HepG2 (cell line): ENCODE results near the gene KIZ. TPM values are rescaled to one million over a fixed set of nuclear protein-coding genes. Genes with fewer than 3 reads are reported as not detected.
A peak's percentile ranks its signal among the peaks of the same experiment; 100 is the strongest.

Experiments used
- ATAC-seq: fragments of 200-7000 bp; cut with Tn5 transposase; 3 replicates; pipeline ENCODE4 v1.9.1; 2020; ENCODE audit warnings: mild to moderate bottlenecking, moderate library complexity
- BruUV-seq: library from RNA; stranded (reverse); fragments of 400-500 nt; replicated peaks from 2 replicates; lab custom pipeline; 2021; lab: Mats Ljungman, UMichigan
- CTCF ChIA-PET: fragments of 300-600 bp; formaldehyde crosslinking; extraction: SDS; loops from one replicate; lab custom pipeline; 2021; ENCODE audit warnings: low total read pairs, inconsistent platforms, low intra/inter-chr PET ratio; lab: Yijun Ruan, JAX
- POLR2A ChIA-PET: fragments of 350-600 bp; sonication (Branson Sonifier 250); formaldehyde crosslinking; loops from one replicate; lab custom pipeline; 2020; ENCODE audit warnings: antibody characterized with exemption, inconsistent platforms; lab: Yijun Ruan, JAX
- DNase-seq: peaks from one replicate; pipeline ENCODE4 v3.0.0-alpha.2; 2015; ENCODE audit warnings: low spot score
- FAIRE-seq: peaks from 3 replicates; lab custom pipeline; 2011; peaks lifted over from hg19 to GRCh38; lab: Jason Lieb, UNC
- H2AFZ ChIP-seq: one replicate; pipeline ENCODE4 v1.6.1; 2011; ENCODE audit warnings: low read length, inconsistent platforms
- H3K27ac ChIP-seq: fragments of 300-600 bp; 3 replicates; pipeline ENCODE4 v1.8.0; 2011; ENCODE audit warnings: mixed run types, mild to moderate bottlenecking, mixed read lengths, low read length, inconsistent platforms; ENCODE audit not compliant: insufficient read depth; ENCODE audit errors: extremely low read length
- H3K27me3 ChIP-seq, 2 experiments: fragments of 200-600 bp in 1 of 2; 2 replicates in 1 of 2; 3 replicates in 1 of 2; pipeline versions ENCODE4 v1.6.0 to v1.8.0; 2011; ENCODE audit warnings: low read length in 2 of 2, mild to moderate bottlenecking in 2 of 2, moderate library complexity in 2 of 2, inconsistent platforms in 1 of 2; ENCODE audit not compliant: insufficient read depth in 2 of 2, control insufficient read depth in 1 of 2
- H3K36me3 ChIP-seq, 2 experiments: fragments of 200-600 bp in 1 of 2; replicated peaks in 1 of 2; 2 replicates in 1 of 2; 3 replicates in 1 of 2; pipeline versions ENCODE4 v1.5.1 to v1.8.0; 2011; ENCODE audit warnings: low read length in 2 of 2, inconsistent platforms in 1 of 2; ENCODE audit not compliant: insufficient read depth in 2 of 2, control insufficient read depth in 1 of 2
- H3K4me1 ChIP-seq: 2 replicates; pipeline ENCODE4 v1.5.1; 2012; ENCODE audit warnings: low read length, inconsistent platforms; ENCODE audit not compliant: insufficient read depth
- H3K4me2 ChIP-seq: 2 replicates; pipeline ENCODE4 v1.6.0; 2011; ENCODE audit warnings: low read depth, low read length, inconsistent platforms
- H3K4me3 ChIP-seq, 3 experiments: fragments of 200-600 bp in 1 of 3; sonication (generic), shearing (Covaris generic) in 1 of 3; replicated peaks in 1 of 3; 2 replicates each; pipeline ENCODE4 v1.5.1; 2011 to 2016; ENCODE audit warnings: low read length in 3 of 3, inconsistent platforms in 2 of 3, low read depth in 2 of 3, mild to moderate bottlenecking in 2 of 3, control low read depth in 1 of 3, mixed read lengths in 1 of 3; ENCODE audit not compliant: insufficient read depth in 1 of 3
- H3K79me2 ChIP-seq: one replicate; pipeline ENCODE4 v1.6.1; 2011; ENCODE audit warnings: low read length, inconsistent platforms; ENCODE audit not compliant: insufficient read depth
- H3K9ac ChIP-seq: 2 replicates; pipeline ENCODE4 v1.6.0; 2011; ENCODE audit warnings: mild to moderate bottlenecking, low read depth, low read length, inconsistent platforms; ENCODE audit not compliant: insufficient read depth
- H3K9me3 ChIP-seq: 2 replicates; pipeline ENCODE4 v1.5.1; 2012; ENCODE audit warnings: mild to moderate bottlenecking, low read length
- H4K20me1 ChIP-seq: 2 replicates; pipeline ENCODE4 v1.6.0; 2011; ENCODE audit warnings: inconsistent platforms, mild to moderate bottlenecking, low read length, moderate library complexity; ENCODE audit not compliant: insufficient read depth
- HNRNPH1 ChIP-seq: fragments of 200-400 bp; formaldehyde crosslinking; optimal IDR thresholded peaks from 2 replicates; pipeline ENCODE3; 2017; ENCODE audit warnings: mild to moderate bottlenecking, low read depth, low read length
- MAFK ChIP-seq, 2 experiments: IDR thresholded peaks in 1 of 2; conservative IDR thresholded peaks in 1 of 2; 2 replicates each; pipeline ENCODE4 v1.6.1; 2011; ENCODE audit warnings: improper control_type of control experiment in 2 of 2, low read length in 2 of 2
- NAIF1 ChIP-seq: sonication (generic); formaldehyde crosslinking; IDR thresholded peaks from 2 replicates; pipeline ENCODE4 v1.5.0; 2020; ENCODE audit warnings: mild to moderate bottlenecking, missing genetic modification reagents, borderline replicate concordance
- SALL1 ChIP-seq: sonication (generic); formaldehyde crosslinking; IDR thresholded peaks from 2 replicates; pipeline ENCODE4 v1.8.0; 2022; ENCODE audit warnings: mild to moderate bottlenecking, missing genetic modification reagents
- THYN1 ChIP-seq: sonication (generic); formaldehyde crosslinking; IDR thresholded peaks from 2 replicates; pipeline ENCODE4 v1.8.1; 2023; ENCODE audit warnings: low read depth, mild to moderate bottlenecking, moderate library complexity, missing genetic modification reagents, borderline replicate concordance
- ZBTB38 ChIP-seq: sonication (generic); formaldehyde crosslinking; IDR thresholded peaks from 2 replicates; pipeline ENCODE4 v1.5.1; 2020; ENCODE audit warnings: mild to moderate bottlenecking, missing genetic modification reagents
- ZNF282 ChIP-seq: fragments of 450-650 bp; IDR thresholded peaks from 2 replicates; pipeline ENCODE4 v1.6.1; 2018; ENCODE audit not compliant: partially characterized antibody
- ZNF768 ChIP-seq: sonication (generic); formaldehyde crosslinking; IDR thresholded peaks from 2 replicates; pipeline ENCODE4 v1.4.0; 2020; ENCODE audit warnings: missing genetic modification reagents
- ZSCAN12 ChIP-seq: sonication (generic); formaldehyde crosslinking; IDR thresholded peaks from 2 replicates; pipeline ENCODE4 v1.9.0; 2021; ENCODE audit warnings: mild to moderate bottlenecking, missing genetic modification reagents
- ZSCAN20 ChIP-seq: sonication (generic); formaldehyde crosslinking; IDR thresholded peaks from 2 replicates; pipeline ENCODE4 v1.4.0; 2020; ENCODE audit warnings: missing genetic modification reagents, mild to moderate bottlenecking, borderline replicate concordance
- whole genome bisulfite sequencing: methylation state at CpG from one replicate; pipeline ENCODE4 v1.1.6; 2017; ENCODE audit warnings: low lambda C conversion rate; 5-methylcytosine and 5-hydroxymethylcytosine counted together
- in situ Hi-C: cut with HindIII; loops from 2 replicates; pipeline ENCODE4 v1.10.0; 2017; ENCODE audit warnings: low pct_unique_long_range_greater_than_20kb; ENCODE audit not compliant: extremely low pct_ligation_motif_present
- intact Hi-C: fragments of 100-400 bp; cut with micrococcal nuclease; formaldehyde crosslinking; loops from one replicate; pipeline ENCODE4 v1.10.0; 2022; ENCODE audit not compliant: unreplicated experiment
- polyA plus RNA-seq, 8 experiments: library from polyadenylated mRNA; depleted of rRNA in 3 of 8; stranded (reverse) in 7 of 8; unstranded in 1 of 8; fragments of >200 nt; fragmentation: Illumina TruSeq in 4 of 8; extraction: Trizol in 4 of 8; gene quantifications; 2 replicates each; pipeline versions ENCODE4 v1.2.1 to v1.2.3, GENCODE V29; 2011 to 2016; ENCODE audit warnings: low read depth in 4 of 8, missing spikeins in 1 of 8, mixed read lengths in 1 of 8; ENCODE audit not compliant: insufficient read depth in 1 of 8
- total RNA-seq, 5 experiments: library from RNA; depleted of rRNA; stranded (reverse); fragments of >200 nt; fragmentation: Illumina TruSeq; extraction: Trizol; gene quantifications; 2 replicates each; pipeline ENCODE4 v1.2.3, GENCODE V29; 2016; ENCODE audit warnings: low read depth in 1 of 5
- TF ChIP-seq, protein P1 (sequence below): sonication (generic); formaldehyde crosslinking; IDR thresholded peaks from 2 replicates; pipeline ENCODE4 v1.4.0; 2020; ENCODE audit warnings: missing genetic modification reagents
- TF ChIP-seq, protein P2 (sequence below): sonication (generic); formaldehyde crosslinking; IDR thresholded peaks from 2 replicates; pipeline ENCODE4 v1.5.1; 2020; ENCODE audit warnings: mild to moderate bottlenecking, missing genetic modification reagents, borderline replicate concordance
- TF ChIP-seq, protein P3 (sequence below): sonication (generic); formaldehyde crosslinking; IDR thresholded peaks from 2 replicates; pipeline ENCODE4 v1.5.0; 2020; ENCODE audit warnings: missing genetic modification reagents

KIZ gene
- total and polyA plus RNA-seq, 2 of the 13 experiments (the other 11 are each of a cell fraction or from before 2014, with no cell fraction given) = 46.3 to 114 TPM

DNA sequence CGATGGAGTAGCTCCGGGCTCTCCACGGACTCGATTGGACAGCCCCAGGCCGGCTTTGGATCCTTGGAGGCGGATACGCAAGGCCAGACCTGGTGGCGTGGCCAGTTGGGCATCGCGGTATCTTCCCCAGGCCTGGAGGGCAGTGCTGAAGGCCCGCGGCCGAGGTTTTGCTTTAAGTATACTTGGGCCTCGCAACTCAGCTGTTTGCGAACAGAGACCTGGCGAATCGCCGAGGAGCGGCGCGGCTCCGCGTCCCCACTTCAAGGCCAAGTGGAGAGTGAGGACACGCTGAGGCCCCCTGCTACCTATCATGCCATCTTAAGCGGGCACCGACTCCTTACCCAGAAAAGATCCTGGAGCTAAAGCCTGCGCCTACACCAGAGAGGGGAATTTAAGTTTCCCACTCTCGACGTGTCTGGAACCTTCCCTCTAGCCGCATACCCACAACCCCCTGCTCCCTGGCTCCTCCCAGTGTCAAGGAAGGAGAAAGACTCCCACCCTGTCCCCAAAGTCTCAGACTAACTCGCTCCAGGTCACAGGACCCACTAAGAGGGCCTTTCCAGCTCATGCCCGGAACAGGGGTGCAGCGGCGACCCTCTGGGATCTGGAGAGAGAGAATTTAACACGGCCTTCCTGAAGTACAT is 23.8 kb upstream of the KIZ start:
- H2AFZ ChIP-seq = no peak overlapping the region
- intact Hi-C loops = no loop called here
- TF ChIP-seq ZNF282 (no peak), ZBTB38 (peak; percentile 19; the same call in 1 of the 2 replicates)
- FAIRE-seq = no peak
- no peaks in the 10 kb centered on the region for H3K79me2 ChIP-seq
- peaks cover 18% of the 10 kb centered on the region for H3K4me1 ChIP-seq
- CTCF ChIA-PET = no interaction called here
- H3K4me3 ChIP-seq = no peak overlapping the region
- H3K27ac ChIP-seq = no peak overlapping the region
- H3K4me2 ChIP-seq = no peak overlapping the region
- POLR2A ChIA-PET = no interaction called here
- 92% methylated on average over 35 of the region's 35 CpGs for WGBS
- no peaks in the 10 kb centered on the region for H4K20me1 ChIP-seq
- no peaks in the 10 kb centered on the region for H3K9me3 ChIP-seq
- BruUV-seq = no TSS peak
- in situ Hi-C loops = no loop called here
- no peak for DNase-seq
- no peak overlapping the region for H3K9ac ChIP-seq
- ATAC-seq = no peak
- no peaks in the 10 kb centered on the region for H3K27me3 ChIP-seq
- H3K36me3 ChIP-seq = no peaks in the 10 kb centered on the region

DNA sequence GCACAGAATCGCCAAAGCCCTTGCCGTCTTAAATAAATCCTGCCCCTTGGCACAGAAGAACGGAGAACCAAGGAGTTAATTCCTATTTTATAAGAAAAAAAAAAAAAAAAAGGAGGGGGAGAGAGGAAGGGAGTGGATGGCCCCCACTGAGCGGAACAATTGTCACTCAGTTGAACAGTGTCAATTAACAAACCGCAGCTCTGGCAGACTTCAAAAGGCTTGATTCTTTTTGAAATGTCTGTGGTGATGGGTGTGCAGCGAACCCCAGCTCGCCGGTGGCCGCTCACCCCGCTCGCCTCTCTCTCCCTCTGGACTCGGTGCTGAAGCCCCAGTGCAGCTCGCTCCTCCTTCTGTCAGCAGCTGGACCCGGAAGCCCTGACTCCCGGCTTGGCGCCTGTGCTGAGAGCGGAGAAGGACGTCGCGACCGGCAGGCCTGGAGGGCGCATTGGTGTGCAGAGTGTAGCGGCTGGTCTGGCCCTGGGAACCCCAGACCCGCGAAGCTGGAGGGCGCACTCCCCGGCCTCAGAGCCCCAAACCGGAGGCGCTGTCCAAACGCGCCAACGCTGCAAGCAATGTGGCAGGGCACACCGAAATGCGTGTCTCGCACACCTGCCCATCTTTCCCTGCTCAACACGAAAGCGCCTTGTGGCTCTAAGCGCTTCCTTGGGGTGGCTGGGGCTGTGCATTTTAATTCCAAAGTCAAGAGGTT is 23.1 kb upstream of the KIZ start:
- no TSS peak for BruUV-seq
- Histone ChIP-seq H4K20me1 (no peaks in the 10 kb centered on the region), H3K4me2 (no peak overlapping the region), H3K4me3 (no peak overlapping the region), H3K36me3 (no peaks in the 10 kb centered on the region), H3K27me3 (no peaks in the 10 kb centered on the region), H3K4me1 (peaks cover 11% of the 10 kb centered on the region), H3K9me3 (no peaks in the 10 kb centered on the region), H3K9ac (no peak overlapping the region), H3K79me2 (no peaks in the 10 kb centered on the region), H2AFZ (no peak overlapping the region), H3K27ac (no peak overlapping the region)
- FAIRE-seq = no peak
- POLR2A ChIA-PET = no interaction called here
- CTCF ChIA-PET = no interaction called here
- no peak; the same call in 2 of the 3 replicates for ATAC-seq
- in situ Hi-C loops (no loop called here), intact Hi-C loops (no loop called here)
- DNase-seq = no peak
- 83% methylated on average over 35 of the region's 38 CpGs for WGBS
- TF ChIP-seq HNRNPH1 (no peak), MAFK (conservative IDR thresholded peaks at IDR 0.05 in 1 of 2, IDR thresholded peaks at IDR 0.05 in 1 of 2; ENCODE audit: low read length in 2 of 2) (no peak), ZNF768 (CRISPR knock-in tag) (peak; percentile 41; the same call in 1 of the 2 replicates), ZSCAN20 (CRISPR knock-in tag) (no peak), THYN1 (CRISPR knock-in tag) (no peak), NAIF1 (CRISPR knock-in tag) (no peak), ZSCAN12 (CRISPR knock-in tag) (no peak), SALL1 (CRISPR knock-in tag) (no peak)
- TF ChIP-seq, protein P1, sequence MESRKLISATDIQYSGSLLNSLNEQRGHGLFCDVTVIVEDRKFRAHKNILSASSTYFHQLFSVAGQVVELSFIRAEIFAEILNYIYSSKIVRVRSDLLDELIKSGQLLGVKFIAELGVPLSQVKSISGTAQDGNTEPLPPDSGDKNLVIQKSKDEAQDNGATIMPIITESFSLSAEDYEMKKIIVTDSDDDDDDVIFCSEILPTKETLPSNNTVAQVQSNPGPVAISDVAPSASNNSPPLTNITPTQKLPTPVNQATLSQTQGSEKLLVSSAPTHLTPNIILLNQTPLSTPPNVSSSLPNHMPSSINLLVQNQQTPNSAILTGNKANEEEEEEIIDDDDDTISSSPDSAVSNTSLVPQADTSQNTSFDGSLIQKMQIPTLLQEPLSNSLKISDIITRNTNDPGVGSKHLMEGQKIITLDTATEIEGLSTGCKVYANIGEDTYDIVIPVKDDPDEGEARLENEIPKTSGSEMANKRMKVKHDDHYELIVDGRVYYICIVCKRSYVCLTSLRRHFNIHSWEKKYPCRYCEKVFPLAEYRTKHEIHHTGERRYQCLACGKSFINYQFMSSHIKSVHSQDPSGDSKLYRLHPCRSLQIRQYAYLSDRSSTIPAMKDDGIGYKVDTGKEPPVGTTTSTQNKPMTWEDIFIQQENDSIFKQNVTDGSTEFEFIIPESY (CRISPR knock-in tag) = peak; percentile 80; the same call in 1 of the 2 replicates
- TF ChIP-seq, protein P2, sequence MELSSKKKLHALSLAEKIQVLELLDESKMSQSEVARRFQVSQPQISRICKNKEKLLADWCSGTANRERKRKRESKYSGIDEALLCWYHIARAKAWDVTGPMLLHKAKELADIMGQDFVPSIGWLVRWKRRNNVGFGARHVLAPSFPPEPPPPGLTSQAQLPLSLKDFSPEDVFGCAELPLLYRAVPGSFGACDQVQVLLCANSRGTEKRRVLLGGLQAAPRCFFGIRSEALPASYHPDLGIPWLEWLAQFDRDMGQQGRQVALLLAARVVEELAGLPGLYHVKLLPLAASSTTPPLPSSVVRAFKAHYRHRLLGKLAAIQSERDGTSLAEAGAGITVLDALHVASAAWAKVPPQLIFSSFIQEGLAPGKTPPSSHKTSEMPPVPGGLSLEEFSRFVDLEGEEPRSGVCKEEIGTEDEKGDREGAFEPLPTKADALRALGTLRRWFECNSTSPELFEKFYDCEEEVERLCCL (CRISPR knock-in tag) = no peak
- TF ChIP-seq, protein P3, sequence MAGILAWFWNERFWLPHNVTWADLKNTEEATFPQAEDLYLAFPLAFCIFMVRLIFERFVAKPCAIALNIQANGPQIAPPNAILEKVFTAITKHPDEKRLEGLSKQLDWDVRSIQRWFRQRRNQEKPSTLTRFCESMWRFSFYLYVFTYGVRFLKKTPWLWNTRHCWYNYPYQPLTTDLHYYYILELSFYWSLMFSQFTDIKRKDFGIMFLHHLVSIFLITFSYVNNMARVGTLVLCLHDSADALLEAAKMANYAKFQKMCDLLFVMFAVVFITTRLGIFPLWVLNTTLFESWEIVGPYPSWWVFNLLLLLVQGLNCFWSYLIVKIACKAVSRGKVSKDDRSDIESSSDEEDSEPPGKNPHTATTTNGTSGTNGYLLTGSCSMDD (CRISPR knock-in tag) = no peak
